ENCODE data around the gene CAPN8.

CAPN8 gene

GRCh38 chr1:223540485-223541106 lies 124.9 kb downstream of the CAPN8 start:
- Histone ChIP-seq H3K4me3 (ENCODE audit: low read depth, low read length, poor library complexity, severe bottlenecking) (no peak overlapping the region), H3K9me3 (ENCODE audit: low read length) (no peaks in the 10 kb centered on the region), H3K79me2 (ENCODE audit: insufficient read depth, low read length) (no peaks in the 10 kb centered on the region), H2AFZ (ENCODE audit: low read length) (no peak overlapping the region), H3K36me3 (ENCODE audit: insufficient read depth, low read length) (no peaks in the 10 kb centered on the region), H3K9me2 (ENCODE audit: low read depth, low read length) (no peaks in the 10 kb centered on the region), H3K4me2 (ENCODE audit: low read length) (no peak overlapping the region), H3F3A (ENCODE audit: insufficient read depth, low read length) (no peaks in the 10 kb centered on the region), H3K9ac (ENCODE audit: low read length) (no peak overlapping the region), H3K4me1 (ENCODE audit: insufficient read depth, low read length, severe bottlenecking) (no peaks in the 10 kb centered on the region), H4K20me1 (ENCODE audit: insufficient read depth, low read length) (no peaks in the 10 kb centered on the region), H3K27ac (ENCODE audit: low read depth, low read length, poor library complexity, severe bottlenecking) (no peak overlapping the region), H3K27me3 (ENCODE audit: insufficient read depth, low read length) (no peaks in the 10 kb centered on the region)
- no peak for TF ChIP-seq EZH2 (IDR thresholded peaks at IDR 0.05; ENCODE audit: borderline replicate concordance, low read length)
- TF ChIP-seq, protein P1, sequence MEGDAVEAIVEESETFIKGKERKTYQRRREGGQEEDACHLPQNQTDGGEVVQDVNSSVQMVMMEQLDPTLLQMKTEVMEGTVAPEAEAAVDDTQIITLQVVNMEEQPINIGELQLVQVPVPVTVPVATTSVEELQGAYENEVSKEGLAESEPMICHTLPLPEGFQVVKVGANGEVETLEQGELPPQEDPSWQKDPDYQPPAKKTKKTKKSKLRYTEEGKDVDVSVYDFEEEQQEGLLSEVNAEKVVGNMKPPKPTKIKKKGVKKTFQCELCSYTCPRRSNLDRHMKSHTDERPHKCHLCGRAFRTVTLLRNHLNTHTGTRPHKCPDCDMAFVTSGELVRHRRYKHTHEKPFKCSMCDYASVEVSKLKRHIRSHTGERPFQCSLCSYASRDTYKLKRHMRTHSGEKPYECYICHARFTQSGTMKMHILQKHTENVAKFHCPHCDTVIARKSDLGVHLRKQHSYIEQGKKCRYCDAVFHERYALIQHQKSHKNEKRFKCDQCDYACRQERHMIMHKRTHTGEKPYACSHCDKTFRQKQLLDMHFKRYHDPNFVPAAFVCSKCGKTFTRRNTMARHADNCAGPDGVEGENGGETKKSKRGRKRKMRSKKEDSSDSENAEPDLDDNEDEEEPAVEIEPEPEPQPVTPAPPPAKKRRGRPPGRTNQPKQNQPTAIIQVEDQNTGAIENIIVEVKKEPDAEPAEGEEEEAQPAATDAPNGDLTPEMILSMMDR (IDR thresholded peaks at IDR 0.05; ENCODE audit: low read length) = no peak

DNA sequence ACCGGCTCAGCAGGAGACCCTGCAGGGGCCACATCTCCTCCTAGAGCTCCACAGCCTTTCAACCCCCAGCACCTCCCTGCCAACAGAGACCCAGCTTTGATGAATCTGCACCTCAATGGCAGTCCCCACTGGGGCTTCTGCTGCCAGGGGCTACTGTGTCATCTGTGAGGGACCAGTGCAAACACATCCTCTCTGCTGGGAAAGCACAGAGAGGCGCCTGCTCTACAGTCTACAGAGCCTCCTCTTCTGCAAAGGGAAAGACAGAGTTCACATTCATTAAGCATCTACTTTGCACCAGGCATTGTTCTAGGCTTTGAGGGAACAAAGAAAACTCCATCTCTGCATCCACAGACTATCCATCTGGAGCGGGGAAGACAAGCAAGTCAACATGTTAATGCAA lies 125.8 kb downstream of the CAPN8 start:
- Histone ChIP-seq H2AFZ (ENCODE audit: low read length) (no peak overlapping the region), H3F3A (ENCODE audit: insufficient read depth, low read length) (no peaks in the 10 kb centered on the region), H3K9me2 (ENCODE audit: low read depth, low read length) (no peaks in the 10 kb centered on the region), H3K27ac (ENCODE audit: low read depth, low read length, poor library complexity, severe bottlenecking) (no peak overlapping the region), H3K9me3 (ENCODE audit: low read length) (no peaks in the 10 kb centered on the region), H3K4me3 (ENCODE audit: low read depth, low read length, poor library complexity, severe bottlenecking) (no peak overlapping the region), H3K79me2 (ENCODE audit: insufficient read depth, low read length) (no peaks in the 10 kb centered on the region), H3K36me3 (ENCODE audit: insufficient read depth, low read length) (no peaks in the 10 kb centered on the region), H4K20me1 (ENCODE audit: insufficient read depth, low read length) (no peaks in the 10 kb centered on the region), H3K4me2 (ENCODE audit: low read length) (no peak overlapping the region), H3K9ac (ENCODE audit: low read length) (no peak overlapping the region), H3K4me1 (ENCODE audit: insufficient read depth, low read length, severe bottlenecking) (no peaks in the 10 kb centered on the region), H3K27me3 (ENCODE audit: insufficient read depth, low read length) (no peaks in the 10 kb centered on the region)
- TF ChIP-seq, protein P1 (IDR thresholded peaks at IDR 0.05; ENCODE audit: low read length) = no peak

GRCh38 chr1:223538981-223539380 lies 126.5 kb downstream of the CAPN8 start:
- H3K4me3 ChIP-seq (ENCODE audit: low read depth, low read length, poor library complexity, severe bottlenecking) = no peak overlapping the region
- no peak overlapping the region for H2AFZ ChIP-seq (ENCODE audit: low read length)
- no peak overlapping the region for H3K27ac ChIP-seq (ENCODE audit: low read depth, low read length, poor library complexity, severe bottlenecking)
- no peaks in the 10 kb centered on the region for H3K4me1 ChIP-seq (ENCODE audit: insufficient read depth, low read length, severe bottlenecking)
- no peak overlapping the region for H3K9ac ChIP-seq (ENCODE audit: low read length)
- no peaks in the 10 kb centered on the region for H3K79me2 ChIP-seq (ENCODE audit: insufficient read depth, low read length)
- no peaks in the 10 kb centered on the region for H3K27me3 ChIP-seq (ENCODE audit: insufficient read depth, low read length)
- no peaks in the 10 kb centered on the region for H3K9me2 ChIP-seq (ENCODE audit: low read depth, low read length)
- H3K9me3 ChIP-seq (ENCODE audit: low read length) = no peaks in the 10 kb centered on the region
- no peaks in the 10 kb centered on the region for H3F3A ChIP-seq (ENCODE audit: insufficient read depth, low read length)
- H4K20me1 ChIP-seq (ENCODE audit: insufficient read depth, low read length) = no peaks in the 10 kb centered on the region
- H3K4me2 ChIP-seq (ENCODE audit: low read length) = no peak overlapping the region
- TF ChIP-seq, protein P1 (IDR thresholded peaks at IDR 0.05; ENCODE audit: low read length) = no peak
- no peak for TF ChIP-seq EZH2 (IDR thresholded peaks at IDR 0.05; ENCODE audit: borderline replicate concordance, low read length)
- no peaks in the 10 kb centered on the region for H3K36me3 ChIP-seq (ENCODE audit: insufficient read depth, low read length)

Measured in OCI-LY1 (cell line).